NCI-H774 (cell line): Measurements from ENCODE around the gene DDX10.
"Not testable (repeated sequence)": the region's sequence is repeated elsewhere in the genome, so short reads cannot be mapped to it uniquely, and the experiment has no call there.

Source experiments
- DNase-seq: peaks from one replicate; lab custom pipeline; 2025; lab: John Stamatoyannopoulos, UW

DDX10 gene

GRCh38 chr11:108715239-108715638 is 50.4 kb downstream of the DDX10 start:
- no peak for DNase-seq

- DNase-seq = no peak
Observed at GRCh38 chr11:108718466-108718865, 53.6 kb downstream of the DDX10 start.

- no peak for DNase-seq
Observed at GRCh38 chr11:108724974-108725689, 60.3 kb downstream of the DDX10 start.

- no peak for DNase-seq
Observed at GRCh38 chr11:108726077-108726800, 61.4 kb downstream of the DDX10 start.

- DNase-seq = no peak
Observed at GRCh38 chr11:108727665-108728064, 62.8 kb downstream of the DDX10 start.

GRCh38 chr11:108729227-108729871 is 64.5 kb downstream of the DDX10 start:
- no peak for DNase-seq

GRCh38 chr11:108732395-108732794 is 67.5 kb downstream of the DDX10 start:
- DNase-seq = peak; percentile 92

GRCh38 chr11:108733479-108734116 is 68.7 kb downstream of the DDX10 start:
- DNase-seq = no peak

- DNase-seq = no peak
Observed at GRCh38 chr11:108734283-108734682, 69.4 kb downstream of the DDX10 start.

GRCh38 chr11:108734956-108735559 is 70.2 kb downstream of the DDX10 start:
- no peak for DNase-seq

- DNase-seq = not testable (repeated sequence)
Observed at GRCh38 chr11:108740132-108740531, 75.3 kb downstream of the DDX10 start.

- DNase-seq = no peak
Observed at GRCh38 chr11:108743851-108744250, 79.0 kb downstream of the DDX10 start.

GRCh38 chr11:108748968-108749367 is 84.1 kb downstream of the DDX10 start:
- DNase-seq = no peak

GRCh38 chr11:108751444-108751843 is 86.6 kb downstream of the DDX10 start:
- no peak for DNase-seq

- no peak for DNase-seq
Observed at GRCh38 chr11:108752297-108752751, 87.5 kb downstream of the DDX10 start.

GRCh38 chr11:108754901-108755625 is 90.2 kb downstream of the DDX10 start:
- no peak for DNase-seq

- no peak for DNase-seq
Observed at GRCh38 chr11:108757630-108758029, 92.8 kb downstream of the DDX10 start.

- no peak for DNase-seq
Observed at GRCh38 chr11:108758458-108758857, 93.6 kb downstream of the DDX10 start.

GRCh38 chr11:108766596-108767173 is 101.8 kb downstream of the DDX10 start:
- DNase-seq = no peak

GRCh38 chr11:108768370-108768769 is 103.5 kb downstream of the DDX10 start:
- DNase-seq = no peak

- DNase-seq = no peak
Observed at GRCh38 chr11:108768964-108769363, 104.1 kb downstream of the DDX10 start.
